ENCODE data around the gene PAX7. TPM values are rescaled to one million over a fixed set of nuclear protein-coding genes. Genes with fewer than 3 reads are reported as not detected.
"Not testable (repeated sequence)": the region's sequence is repeated elsewhere in the genome, so short reads cannot be mapped to it uniquely, and the experiment has no call there.

PAX7 gene
- total RNA-seq, 1 experiment from 2014 or later = 0.24 TPM

DNA sequence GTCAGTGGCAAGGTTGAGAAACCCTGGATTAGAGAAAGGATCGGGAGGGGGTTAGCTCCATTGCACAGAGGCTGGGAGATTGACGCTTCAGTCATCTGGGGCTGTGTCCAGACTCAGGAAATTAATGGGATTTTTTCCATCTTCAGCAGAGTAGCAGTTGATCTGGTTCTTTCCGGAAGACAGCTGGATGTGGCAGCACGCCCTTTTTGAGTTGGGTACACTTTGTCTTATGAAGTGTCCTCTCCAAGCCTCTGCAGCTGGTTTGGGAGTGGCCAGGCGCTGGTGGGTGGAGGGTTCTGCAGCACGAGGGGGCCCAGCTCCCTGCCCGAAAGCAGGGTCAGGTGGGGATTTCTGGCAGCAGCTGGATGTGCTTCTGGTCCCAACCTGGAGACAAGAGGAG lies 133.7 kb downstream of the PAX7 start (continued):
- TF ChIP-seq, protein P1, sequence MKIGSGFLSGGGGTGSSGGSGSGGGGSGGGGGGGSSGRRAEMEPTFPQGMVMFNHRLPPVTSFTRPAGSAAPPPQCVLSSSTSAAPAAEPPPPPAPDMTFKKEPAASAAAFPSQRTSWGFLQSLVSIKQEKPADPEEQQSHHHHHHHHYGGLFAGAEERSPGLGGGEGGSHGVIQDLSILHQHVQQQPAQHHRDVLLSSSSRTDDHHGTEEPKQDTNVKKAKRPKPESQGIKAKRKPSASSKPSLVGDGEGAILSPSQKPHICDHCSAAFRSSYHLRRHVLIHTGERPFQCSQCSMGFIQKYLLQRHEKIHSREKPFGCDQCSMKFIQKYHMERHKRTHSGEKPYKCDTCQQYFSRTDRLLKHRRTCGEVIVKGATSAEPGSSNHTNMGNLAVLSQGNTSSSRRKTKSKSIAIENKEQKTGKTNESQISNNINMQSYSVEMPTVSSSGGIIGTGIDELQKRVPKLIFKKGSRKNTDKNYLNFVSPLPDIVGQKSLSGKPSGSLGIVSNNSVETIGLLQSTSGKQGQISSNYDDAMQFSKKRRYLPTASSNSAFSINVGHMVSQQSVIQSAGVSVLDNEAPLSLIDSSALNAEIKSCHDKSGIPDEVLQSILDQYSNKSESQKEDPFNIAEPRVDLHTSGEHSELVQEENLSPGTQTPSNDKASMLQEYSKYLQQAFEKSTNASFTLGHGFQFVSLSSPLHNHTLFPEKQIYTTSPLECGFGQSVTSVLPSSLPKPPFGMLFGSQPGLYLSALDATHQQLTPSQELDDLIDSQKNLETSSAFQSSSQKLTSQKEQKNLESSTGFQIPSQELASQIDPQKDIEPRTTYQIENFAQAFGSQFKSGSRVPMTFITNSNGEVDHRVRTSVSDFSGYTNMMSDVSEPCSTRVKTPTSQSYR (CRISPR knock-in tag; IDR thresholded peaks at IDR 0.05) = no peak
- TF ChIP-seq, protein P2, sequence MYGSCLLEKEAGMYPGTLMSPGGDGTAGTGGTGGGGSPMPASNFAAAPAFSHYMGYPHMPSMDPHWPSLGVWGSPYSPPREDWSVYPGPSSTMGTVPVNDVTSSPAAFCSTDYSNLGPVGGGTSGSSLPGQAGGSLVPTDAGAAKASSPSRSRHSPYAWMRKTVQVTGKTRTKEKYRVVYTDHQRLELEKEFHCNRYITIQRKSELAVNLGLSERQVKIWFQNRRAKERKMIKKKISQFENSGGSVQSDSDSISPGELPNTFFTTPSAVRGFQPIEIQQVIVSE (CRISPR knock-in tag; IDR thresholded peaks at IDR 0.05; ENCODE audit: borderline replicate concordance) = no peak

DNA sequence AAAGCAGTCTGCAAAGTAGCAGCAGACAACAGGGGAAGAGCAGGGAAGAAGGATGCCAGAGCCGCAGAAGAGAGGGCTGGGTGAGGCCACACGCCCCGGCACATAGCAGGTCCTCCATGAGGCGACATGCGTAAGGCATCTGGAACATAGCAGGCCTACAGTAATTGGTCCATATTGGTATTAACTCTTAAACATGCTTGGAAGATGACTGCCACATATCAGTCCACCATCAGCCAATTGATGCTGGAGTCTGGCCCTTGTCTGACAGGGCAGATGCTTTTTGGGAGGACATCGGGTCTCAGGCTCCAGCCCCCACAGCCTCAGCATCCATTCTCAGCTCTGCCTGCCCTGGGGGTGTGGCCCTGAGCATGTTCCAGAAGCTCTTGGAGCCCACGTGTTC lies 135.1 kb downstream of the PAX7 start:
- Mint-ChIP-seq H3K36me3 (no peaks in the 10 kb centered on the region), H3K9me3 (peaks cover 11% of the 10 kb centered on the region), H3K4me1 (no peaks in the 10 kb centered on the region), H3K27ac (no peak overlapping the region), H3K4me3 (no peak overlapping the region), H3K27me3 (ENCODE audit: low read depth) (peaks cover 48% of the 10 kb centered on the region)
- ATAC-seq = no peak
- no peak for DNase-seq (ENCODE audit: low spot score)
- TF ChIP-seq GTF2I (CRISPR knock-in tag; conservative IDR thresholded peaks at IDR 0.05) = no peak
- CTCF ChIA-PET = interaction anchor here (1.1 kb wide), 1 partner anchor 141 kb away, joined by 3 read pairs; no protein-coding TSS in a partner anchor
- POLR2A ChIA-PET = no interaction called here

DNA sequence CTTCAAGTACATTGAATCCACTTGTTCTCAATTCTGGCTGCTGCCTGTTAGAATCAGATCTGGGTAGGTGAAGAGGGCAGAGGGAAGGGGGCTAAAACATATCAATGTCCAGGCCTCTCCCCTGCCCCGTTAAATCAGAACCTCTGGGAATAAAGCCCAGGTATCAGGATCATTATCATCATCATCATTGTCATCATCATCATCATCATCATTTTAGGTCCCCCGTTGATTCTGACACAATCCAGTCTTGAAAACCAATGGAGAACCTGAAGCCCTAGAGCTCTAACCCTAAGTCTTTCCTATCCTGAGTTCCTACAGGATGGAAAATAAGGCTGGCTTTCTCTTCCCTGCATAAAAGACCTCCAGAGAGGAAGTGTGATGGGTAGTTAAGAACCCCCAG lies 135.7 kb downstream of the PAX7 start:
- DNase-seq (ENCODE audit: low spot score) = no peak
- Mint-ChIP-seq H3K36me3 (no peaks in the 10 kb centered on the region), H3K27me3 (ENCODE audit: low read depth) (peaks cover 46% of the 10 kb centered on the region), H3K4me1 (no peaks in the 10 kb centered on the region), H3K9me3 (peaks cover 5% of the 10 kb centered on the region), H3K27ac (no peak overlapping the region), H3K4me3 (no peak overlapping the region)
- POLR2A ChIA-PET = no interaction called here
- no peak for ATAC-seq
- CTCF ChIA-PET = interaction anchor here (1.1 kb wide), 1 partner anchor 141 kb away, joined by 3 read pairs; no protein-coding TSS in a partner anchor
- no peak for TF ChIP-seq SMAD3 (CRISPR knock-in tag; IDR thresholded peaks at IDR 0.05; ENCODE audit: borderline replicate concordance)
- no peak for TF ChIP-seq HMGA2 (CRISPR knock-in tag; IDR thresholded peaks at IDR 0.05)
- TF ChIP-seq, protein P3, sequence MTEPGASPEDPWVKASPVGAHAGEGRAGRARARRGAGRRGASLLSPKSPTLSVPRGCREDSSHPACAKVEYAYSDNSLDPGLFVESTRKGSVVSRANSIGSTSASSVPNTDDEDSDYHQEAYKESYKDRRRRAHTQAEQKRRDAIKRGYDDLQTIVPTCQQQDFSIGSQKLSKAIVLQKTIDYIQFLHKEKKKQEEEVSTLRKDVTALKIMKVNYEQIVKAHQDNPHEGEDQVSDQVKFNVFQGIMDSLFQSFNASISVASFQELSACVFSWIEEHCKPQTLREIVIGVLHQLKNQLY (CRISPR knock-in tag; IDR thresholded peaks at IDR 0.05) = no peak

DNA sequence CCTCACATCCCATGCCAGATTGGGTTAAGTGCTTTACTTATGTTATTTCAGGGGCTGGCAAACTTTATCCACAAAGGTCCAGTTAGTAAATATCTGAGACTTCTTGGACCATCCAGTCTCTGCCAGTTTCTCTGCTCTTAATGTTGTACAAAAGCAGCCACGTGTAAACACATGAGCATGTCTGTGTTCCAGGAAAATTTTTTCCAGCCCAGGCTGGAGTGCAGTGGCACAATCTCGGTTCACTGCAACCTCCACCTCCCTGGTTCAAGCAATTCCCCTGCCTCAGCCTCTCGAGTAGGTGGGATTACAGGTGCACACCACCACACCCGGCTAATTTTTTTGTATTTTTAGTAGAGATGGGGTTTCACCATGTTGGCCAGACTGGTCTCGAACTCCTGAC lies 136.9 kb downstream of the PAX7 start:
- H3K36me3 Mint-ChIP-seq, H3K4me1 Mint-ChIP-seq: not testable (repeated sequence)

DNA sequence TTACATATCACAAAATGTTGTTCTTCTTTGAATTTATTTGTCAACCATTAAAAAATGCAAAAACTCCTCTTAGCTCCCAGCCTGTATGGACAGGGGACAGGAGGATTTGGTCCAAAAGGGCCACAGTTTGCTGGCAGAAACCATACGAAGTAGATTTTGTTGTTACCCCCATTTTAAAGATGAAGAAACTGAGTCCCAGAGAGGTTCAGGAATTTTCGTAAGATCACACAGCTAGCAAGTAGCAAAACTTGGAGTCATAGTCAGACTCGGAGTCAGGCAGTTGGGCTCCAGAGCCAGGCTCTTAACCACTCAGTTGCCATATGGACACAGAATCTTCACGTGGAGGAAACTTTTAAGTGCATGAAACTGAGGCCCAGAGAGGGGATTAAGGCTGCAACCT lies 137.4 kb downstream of the PAX7 start:
- POLR2A ChIA-PET = no interaction called here
- no peak for DNase-seq (ENCODE audit: low spot score)
- Mint-ChIP-seq H3K4me1 (no peaks in the 10 kb centered on the region), H3K27ac (no peak overlapping the region), H3K4me3 (no peak overlapping the region), H3K27me3 (ENCODE audit: low read depth) (peaks cover 37% of the 10 kb centered on the region), H3K9me3 (no peaks in the 10 kb centered on the region), H3K36me3 (no peaks in the 10 kb centered on the region)
- ATAC-seq = no peak
- CTCF ChIA-PET = no interaction called here
- TF ChIP-seq OVOL2 (CRISPR knock-in tag; IDR thresholded peaks at IDR 0.05; ENCODE audit: borderline replicate concordance) = no peak
- TF ChIP-seq GTF2I (CRISPR knock-in tag; conservative IDR thresholded peaks at IDR 0.05) = no peak
- no peak for TF ChIP-seq TP53 (CRISPR knock-in tag; IDR thresholded peaks at IDR 0.05)
- TF ChIP-seq, protein P4, sequence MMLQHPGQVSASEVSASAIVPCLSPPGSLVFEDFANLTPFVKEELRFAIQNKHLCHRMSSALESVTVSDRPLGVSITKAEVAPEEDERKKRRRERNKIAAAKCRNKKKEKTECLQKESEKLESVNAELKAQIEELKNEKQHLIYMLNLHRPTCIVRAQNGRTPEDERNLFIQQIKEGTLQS (CRISPR knock-in tag; conservative IDR thresholded peaks at IDR 0.05) = no peak
- no peak for TF ChIP-seq SMAD4 (CRISPR knock-in tag; IDR thresholded peaks at IDR 0.05)
- TF ChIP-seq, protein P5, sequence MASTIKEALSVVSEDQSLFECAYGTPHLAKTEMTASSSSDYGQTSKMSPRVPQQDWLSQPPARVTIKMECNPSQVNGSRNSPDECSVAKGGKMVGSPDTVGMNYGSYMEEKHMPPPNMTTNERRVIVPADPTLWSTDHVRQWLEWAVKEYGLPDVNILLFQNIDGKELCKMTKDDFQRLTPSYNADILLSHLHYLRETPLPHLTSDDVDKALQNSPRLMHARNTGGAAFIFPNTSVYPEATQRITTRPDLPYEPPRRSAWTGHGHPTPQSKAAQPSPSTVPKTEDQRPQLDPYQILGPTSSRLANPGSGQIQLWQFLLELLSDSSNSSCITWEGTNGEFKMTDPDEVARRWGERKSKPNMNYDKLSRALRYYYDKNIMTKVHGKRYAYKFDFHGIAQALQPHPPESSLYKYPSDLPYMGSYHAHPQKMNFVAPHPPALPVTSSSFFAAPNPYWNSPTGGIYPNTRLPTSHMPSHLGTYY (CRISPR knock-in tag; IDR thresholded peaks at IDR 0.05) = no peak
- TF ChIP-seq EMX1 (CRISPR knock-in tag; IDR thresholded peaks at IDR 0.05) = no peak
- TF ChIP-seq NR1H2 (CRISPR knock-in tag; IDR thresholded peaks at IDR 0.05) = no peak
- TF ChIP-seq, protein P6, sequence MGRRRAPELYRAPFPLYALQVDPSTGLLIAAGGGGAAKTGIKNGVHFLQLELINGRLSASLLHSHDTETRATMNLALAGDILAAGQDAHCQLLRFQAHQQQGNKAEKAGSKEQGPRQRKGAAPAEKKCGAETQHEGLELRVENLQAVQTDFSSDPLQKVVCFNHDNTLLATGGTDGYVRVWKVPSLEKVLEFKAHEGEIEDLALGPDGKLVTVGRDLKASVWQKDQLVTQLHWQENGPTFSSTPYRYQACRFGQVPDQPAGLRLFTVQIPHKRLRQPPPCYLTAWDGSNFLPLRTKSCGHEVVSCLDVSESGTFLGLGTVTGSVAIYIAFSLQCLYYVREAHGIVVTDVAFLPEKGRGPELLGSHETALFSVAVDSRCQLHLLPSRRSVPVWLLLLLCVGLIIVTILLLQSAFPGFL (CRISPR knock-in tag; IDR thresholded peaks at IDR 0.05; ENCODE audit: borderline replicate concordance) = no peak
- no peak for TF ChIP-seq ATF1 (CRISPR knock-in tag; IDR thresholded peaks at IDR 0.05)
- TF ChIP-seq, protein P1 (CRISPR knock-in tag; IDR thresholded peaks at IDR 0.05) = no peak
- TF ChIP-seq ZNF423 (CRISPR knock-in tag; IDR thresholded peaks at IDR 0.05) = no peak
- TF ChIP-seq ZNF121 (CRISPR knock-in tag; IDR thresholded peaks at IDR 0.05) = no peak
- no peak for TF ChIP-seq NFATC4 (CRISPR knock-in tag; IDR thresholded peaks at IDR 0.05)

More for the DNA sequence above, 136.9 kb downstream of the PAX7 start:
- CTCF ChIA-PET; H3K27ac Mint-ChIP-seq; ATAC-seq; H3K9me3 Mint-ChIP-seq; H3K4me3 Mint-ChIP-seq; DNase-seq (ENCODE audit: low spot score); POLR2A ChIA-PET: not testable (repeated sequence)
- H3K27me3 Mint-ChIP-seq (ENCODE audit: low read depth) = peaks cover 38% of the 10 kb centered on the region
